Neural cell (in vitro differentiated cells): ENCODE results near the gene KRT36. TPM values are rescaled to one million over a fixed set of nuclear protein-coding genes. Genes with fewer than 3 reads are reported as not detected.

ENCODE experiments used
- H2AFZ ChIP-seq: fragments of 200-600, 300-800 bp; sonication (generic), shearing (Covaris generic); 2 replicates; pipeline ENCODE4 v1.6.0; 2014; ENCODE audit warnings: low read depth, mild to moderate bottlenecking, antibody characterized with exemption, low read length, moderate library complexity
- H3F3A ChIP-seq: fragments of 200-600 bp; shearing (Covaris generic); 2 replicates; pipeline ENCODE4 v1.6.1; 2016; ENCODE audit warnings: mild to moderate bottlenecking, moderate library complexity, mixed read lengths, antibody characterized with exemption, low read length; ENCODE audit not compliant: insufficient read depth, poor library complexity, severe bottlenecking
- H3K27ac ChIP-seq: fragments of 200-600, 300-800 bp; sonication (generic), shearing (Covaris generic); 2 replicates; pipeline ENCODE4 v1.5.1; 2014; ENCODE audit warnings: mild to moderate bottlenecking, low read length, moderate library complexity
- H3K27me3 ChIP-seq: fragments of 300-800, 200-600 bp; sonication (generic), shearing (Covaris generic); 2 replicates; pipeline ENCODE4 v1.6.0; 2014; ENCODE audit warnings: mild to moderate bottlenecking, low read depth, low read length, moderate library complexity; ENCODE audit not compliant: insufficient read depth
- H3K36me3 ChIP-seq: fragments of 300-800, 200-600 bp; sonication (generic), shearing (Covaris generic); 2 replicates; pipeline ENCODE4 v1.5.1; 2014; ENCODE audit warnings: mild to moderate bottlenecking, antibody characterized with exemption, low read length, moderate library complexity; ENCODE audit not compliant: insufficient read depth
- H3K4me2 ChIP-seq: fragments of 300-800, 200-600 bp; sonication (generic), shearing (Covaris generic); 2 replicates; pipeline ENCODE4 v1.6.0; 2014; ENCODE audit warnings: mild to moderate bottlenecking, low read length
- H3K4me3 ChIP-seq: fragments of 300-800, 200-600 bp; sonication (generic), shearing (Covaris generic); 2 replicates; pipeline ENCODE4 v1.5.1; 2014; ENCODE audit warnings: mild to moderate bottlenecking, low read length, moderate library complexity
- H3K79me2 ChIP-seq: fragments of 200-600 bp; shearing (Covaris generic); replicated peaks from 2 replicates; pipeline ENCODE4 v1.6.0; 2014; ENCODE audit warnings: mild to moderate bottlenecking, low read length, moderate library complexity; ENCODE audit not compliant: insufficient read depth
- H3K9ac ChIP-seq: fragments of 300-800, 200-600 bp; sonication (generic), shearing (Covaris generic); 2 replicates; pipeline ENCODE4 v1.6.1; 2016; ENCODE audit warnings: mild to moderate bottlenecking, low read length, mixed read lengths
- H3K9me2 ChIP-seq: fragments of 200-600 bp; shearing (Covaris generic); 2 replicates; pipeline ENCODE4 v1.6.1; 2016; ENCODE audit warnings: mild to moderate bottlenecking, low read length, mixed read lengths; ENCODE audit not compliant: insufficient read depth
- H3K9me3 ChIP-seq: fragments of 200-600, 300-800 bp; sonication (generic), shearing (Covaris generic); 2 replicates; pipeline ENCODE4 v1.6.1; 2016; ENCODE audit warnings: mild to moderate bottlenecking, mixed run types, low read length, moderate library complexity, mixed read lengths
- H4K20me1 ChIP-seq: fragments of 200-600 bp; shearing (Covaris generic); 2 replicates; pipeline ENCODE4 v1.6.1; 2016; ENCODE audit warnings: mild to moderate bottlenecking, mixed run types; ENCODE audit not compliant: insufficient read depth
- CTCF ChIP-seq: fragments of 450-650 bp; IDR thresholded peaks from 2 replicates; pipeline ENCODE4 v1.5.1; 2014; ENCODE audit warnings: antibody characterized with exemption, mild to moderate bottlenecking, moderate library complexity; ENCODE audit not compliant: poor library complexity, severe bottlenecking
- EP300 ChIP-seq: fragments of 450-650 bp; conservative IDR thresholded peaks from 2 replicates; pipeline ENCODE4 v1.6.1; 2014; ENCODE audit warnings: antibody characterized with exemption, mild to moderate bottlenecking, moderate library complexity; ENCODE audit not compliant: poor library complexity, severe bottlenecking
- EZH2 ChIP-seq: fragments of 200-600, 300-800 bp; shearing (Covaris generic), sonication (generic); IDR thresholded peaks from 2 replicates; pipeline ENCODE4 v1.6.1; 2014; ENCODE audit warnings: antibody characterized with exemption, low read length, borderline replicate concordance, mild to moderate bottlenecking; ENCODE audit not compliant: insufficient read depth, poor library complexity, severe bottlenecking
- MXI1 ChIP-seq: fragments of 450-650 bp; conservative IDR thresholded peaks from 2 replicates; pipeline ENCODE4 v1.6.1; 2014; ENCODE audit warnings: antibody characterized with exemption, mild to moderate bottlenecking; ENCODE audit not compliant: poor library complexity, severe bottlenecking
- POLR2AphosphoS5 ChIP-seq: IDR thresholded peaks from 2 replicates; pipeline ENCODE4 v1.6.1; 2012
- REST ChIP-seq: IDR thresholded peaks from 2 replicates; pipeline ENCODE4 v1.6.1; 2012; ENCODE audit warnings: borderline replicate concordance
- SMC3 ChIP-seq: fragments of 450-650 bp; conservative IDR thresholded peaks from 2 replicates; pipeline ENCODE4 v1.6.1; 2014; ENCODE audit warnings: antibody characterized with exemption, mild to moderate bottlenecking, moderate library complexity; ENCODE audit not compliant: poor library complexity
- TAF1 ChIP-seq: IDR thresholded peaks from 2 replicates; pipeline ENCODE4 v1.6.1; 2012; ENCODE audit warnings: low read depth
- polyA plus RNA-seq: library from polyadenylated mRNA; depleted of rRNA; stranded (reverse); fragments of >200 nt; gene quantifications from 2 replicates; pipeline ENCODE4 v1.2.3, GENCODE V29; 2014

Gene KRT36
- polyA plus RNA-seq, 1 donor from 2014 or later: not detected

GRCh38 chr17:41512546-41513167, 22.9 kb upstream of the KRT36 start:
- H3K79me2 ChIP-seq: no peaks in the 10 kb centered on the region
- no peak overlapping the region for H3K4me2 ChIP-seq
- H3K9me2 ChIP-seq: no peaks in the 10 kb centered on the region
- H3K9me3 ChIP-seq: no peaks in the 10 kb centered on the region
- no peak overlapping the region for H2AFZ ChIP-seq
- H3K27me3 ChIP-seq: no peaks in the 10 kb centered on the region
- H3K9ac ChIP-seq: no peak overlapping the region
- H3K36me3 ChIP-seq: no peaks in the 10 kb centered on the region
- H3K4me3 ChIP-seq: no peak overlapping the region
- no peaks in the 10 kb centered on the region for H3F3A ChIP-seq
- H4K20me1 ChIP-seq: no peaks in the 10 kb centered on the region
- H3K27ac ChIP-seq: no peak overlapping the region
- TF ChIP-seq MXI1: no peak

GRCh38 chr17:41511716-41512115, 22.0 kb upstream of the KRT36 start:
- Histone ChIP-seq H3K36me3 (no peaks in the 10 kb centered on the region), H3F3A (no peaks in the 10 kb centered on the region), H3K79me2 (no peaks in the 10 kb centered on the region), H3K4me2 (no peak overlapping the region), H3K9me3 (no peaks in the 10 kb centered on the region), H3K4me3 (no peak overlapping the region), H3K9me2 (no peaks in the 10 kb centered on the region), H4K20me1 (no peaks in the 10 kb centered on the region), H2AFZ (no peak overlapping the region), H3K27me3 (no peaks in the 10 kb centered on the region), H3K27ac (no peak overlapping the region), H3K9ac (no peak overlapping the region)
- no peak for TF ChIP-seq CTCF
- no peak for TF ChIP-seq MXI1
- TF ChIP-seq EP300: no peak
- no peak for TF ChIP-seq SMC3

GRCh38 chr17:41511116-41511515, 21.4 kb upstream of the KRT36 start:
- Histone ChIP-seq H3F3A (no peaks in the 10 kb centered on the region), H2AFZ (no peak overlapping the region), H3K4me2 (no peak overlapping the region), H3K4me3 (no peak overlapping the region), H4K20me1 (no peaks in the 10 kb centered on the region), H3K27ac (no peak overlapping the region), H3K79me2 (no peaks in the 10 kb centered on the region), H3K27me3 (no peaks in the 10 kb centered on the region), H3K9me2 (no peaks in the 10 kb centered on the region), H3K9me3 (no peaks in the 10 kb centered on the region), H3K9ac (no peak overlapping the region), H3K36me3 (no peaks in the 10 kb centered on the region)
- TF ChIP-seq REST (no peak), EZH2 (no peak), SMC3 (no peak), POLR2AphosphoS5 (no peak), TAF1 (no peak), CTCF (no peak), MXI1 (no peak)
